Left lung (tissue), 10 donors: Measurements from ENCODE around the gene SERPINB8. TPM values are rescaled to one million over a fixed set of nuclear protein-coding genes. Genes with fewer than 3 reads are reported as not detected.

Experiments used
- ATAC-seq: fragments of 200-7000 bp; cut with Tn5 transposase; one replicate; pipeline ENCODE4 v1.9.1; 2020; ENCODE audit warnings: moderate library complexity
- DNase-seq, 4 donors: peaks; one replicate each; pipeline ENCODE4 v3.0.0-alpha.2; 2013 to 2020
- H3K27ac ChIP-seq, 2 donors: fragments of 200-600 bp; sonication (generic) in 1 of 2; one replicate each; pipeline versions ENCODE4 v1.5.0 to v1.8.0; 2020 to 2021
- H3K27me3 ChIP-seq, 2 donors: fragments of 200-600 bp; sonication (generic) in 1 of 2; one replicate each; pipeline versions ENCODE4 v1.5.0 to v1.8.0; 2020 to 2021
- H3K36me3 ChIP-seq, 2 donors: fragments of 200-600 bp; sonication (generic) in 1 of 2; one replicate each; pipeline versions ENCODE4 v1.5.0 to v1.8.0; 2020 to 2021
- H3K4me1 ChIP-seq, 2 donors: fragments of 200-600 bp; one replicate each; pipeline ENCODE4 v1.8.0; 2021
- H3K4me3 ChIP-seq, 2 donors: fragments of 200-600 bp; sonication (generic) in 1 of 2; one replicate each; pipeline versions ENCODE4 v1.5.0 to v1.8.0; 2020 to 2021; ENCODE audit warnings: mild to moderate bottlenecking in 1 of 2
- H3K9me3 ChIP-seq, 2 donors: fragments of 200-600 bp; sonication (generic) in 1 of 2; one replicate each; pipeline versions ENCODE4 v1.5.0 to v1.8.0; 2020 to 2021
- intact Hi-C, 2 donors: fragments of 100-400 bp; cut with DNase I; formaldehyde crosslinking; loops; one replicate each; pipeline versions ENCODE4 v1.11.2 to v1.14.2; 2022
- polyA plus RNA-seq, 6 donors: library from polyadenylated mRNA; unstranded; fragments of 120-200 nt; gene quantifications; one replicate each; pipeline ENCODE4 v1.2.1, GENCODE V29; 2013; ENCODE audit not compliant: insufficient read length in 6 of 6
- total RNA-seq, 2 donors: library from RNA; stranded (reverse); fragmentation: NEBNext Ultra II Directional; extraction: Animal tissue kit (Norgen Biotek cat#: 25700); gene quantifications; one replicate each; pipeline ENCODE4 v1.2.1, GENCODE V29; 2021
- TF ChIP-seq, protein P1 (sequence below), 2 donors: fragments of 200-600 bp; sonication (generic) in 1 of 2; IDR thresholded peaks; one replicate each; pipeline versions ENCODE4 v1.5.0 to v1.8.0; 2021; ENCODE audit warnings: antibody characterized with exemption in 2 of 2
- donor health status: DM: no; HTN: yes; CAD: no.
- donor health status: DM: no; HTN: no; CAD: no.

Gene SERPINB8
- total and polyA plus RNA-seq, 8 donors: 3.3 to 26.7 (median 3.9) TPM

DNA sequence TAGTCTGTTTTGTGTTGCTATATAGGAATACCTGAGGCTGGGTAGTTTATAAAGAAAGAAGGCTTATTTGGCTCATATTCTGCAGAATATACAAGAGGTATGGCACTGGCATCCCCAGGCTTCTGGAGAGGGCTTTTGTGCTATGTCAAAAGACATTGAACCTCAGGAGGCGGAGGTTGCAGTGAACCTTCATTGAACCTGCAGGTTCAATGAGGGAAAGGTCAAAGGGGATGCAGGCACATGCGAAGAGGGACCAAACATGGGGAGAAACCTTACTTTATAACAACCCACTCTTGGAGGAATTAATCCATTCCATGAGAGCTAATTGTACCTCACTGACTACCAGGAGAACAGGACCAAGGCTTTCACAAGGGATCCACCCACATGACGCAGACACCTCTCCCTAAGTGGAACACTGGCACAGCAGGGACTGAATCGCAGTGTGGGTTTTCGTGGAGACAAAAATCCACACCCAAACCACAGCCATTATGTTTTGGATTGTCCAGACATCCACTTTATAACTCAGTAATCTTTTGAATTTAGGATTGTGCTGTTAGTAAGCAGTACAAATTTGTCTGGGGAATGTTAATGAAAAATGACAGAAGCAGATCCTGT is 4.1 kb upstream of the SERPINB8 start:
- intact Hi-C loops: no loop called here
- H3K4me3 ChIP-seq: no peak overlapping the region
- H3K9me3 ChIP-seq: no peaks in the 10 kb centered on the region
- ATAC-seq (no peak), DNase-seq (no peak)
- peaks cover 0 to 20% of the 10 kb centered on the region in 2 donors for H3K4me1 ChIP-seq
- TF ChIP-seq, protein P1, sequence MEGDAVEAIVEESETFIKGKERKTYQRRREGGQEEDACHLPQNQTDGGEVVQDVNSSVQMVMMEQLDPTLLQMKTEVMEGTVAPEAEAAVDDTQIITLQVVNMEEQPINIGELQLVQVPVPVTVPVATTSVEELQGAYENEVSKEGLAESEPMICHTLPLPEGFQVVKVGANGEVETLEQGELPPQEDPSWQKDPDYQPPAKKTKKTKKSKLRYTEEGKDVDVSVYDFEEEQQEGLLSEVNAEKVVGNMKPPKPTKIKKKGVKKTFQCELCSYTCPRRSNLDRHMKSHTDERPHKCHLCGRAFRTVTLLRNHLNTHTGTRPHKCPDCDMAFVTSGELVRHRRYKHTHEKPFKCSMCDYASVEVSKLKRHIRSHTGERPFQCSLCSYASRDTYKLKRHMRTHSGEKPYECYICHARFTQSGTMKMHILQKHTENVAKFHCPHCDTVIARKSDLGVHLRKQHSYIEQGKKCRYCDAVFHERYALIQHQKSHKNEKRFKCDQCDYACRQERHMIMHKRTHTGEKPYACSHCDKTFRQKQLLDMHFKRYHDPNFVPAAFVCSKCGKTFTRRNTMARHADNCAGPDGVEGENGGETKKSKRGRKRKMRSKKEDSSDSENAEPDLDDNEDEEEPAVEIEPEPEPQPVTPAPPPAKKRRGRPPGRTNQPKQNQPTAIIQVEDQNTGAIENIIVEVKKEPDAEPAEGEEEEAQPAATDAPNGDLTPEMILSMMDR (IDR thresholded peaks at IDR 0.05): no peak
- H3K27ac ChIP-seq: no peak overlapping the region
- H3K36me3 ChIP-seq: no peaks in the 10 kb centered on the region
- no peaks in the 10 kb centered on the region for H3K27me3 ChIP-seq

- no peaks in the 10 kb centered on the region for H3K36me3 ChIP-seq
- intact Hi-C loops: no loop called here
- H3K27ac ChIP-seq: peak overlapping the region; percentile 94 to 96
- no peaks in the 10 kb centered on the region for H3K9me3 ChIP-seq
- TF ChIP-seq, protein P1 (IDR thresholded peaks at IDR 0.05): no peak
- ATAC-seq (peak; percentile 76), DNase-seq (peak in 3 of 4 donors; percentile 39 to 85 (median 58))
- H3K4me1 ChIP-seq: peaks cover 0 to 46% of the 10 kb centered on the region in 2 donors
- no peaks in the 10 kb centered on the region for H3K27me3 ChIP-seq
- peak overlapping the region; percentile 52 to 66 for H3K4me3 ChIP-seq
Measured at GRCh38 chr18:63970809-63971205, 926 bp downstream of the SERPINB8 start.

GRCh38 chr18:63971320-63972001 is 1.6 kb downstream of the SERPINB8 start:
- H3K4me1 ChIP-seq: peaks cover 0 to 53% of the 10 kb centered on the region in 2 donors
- intact Hi-C loops: no loop called here
- DNase-seq: no peak

DNA sequence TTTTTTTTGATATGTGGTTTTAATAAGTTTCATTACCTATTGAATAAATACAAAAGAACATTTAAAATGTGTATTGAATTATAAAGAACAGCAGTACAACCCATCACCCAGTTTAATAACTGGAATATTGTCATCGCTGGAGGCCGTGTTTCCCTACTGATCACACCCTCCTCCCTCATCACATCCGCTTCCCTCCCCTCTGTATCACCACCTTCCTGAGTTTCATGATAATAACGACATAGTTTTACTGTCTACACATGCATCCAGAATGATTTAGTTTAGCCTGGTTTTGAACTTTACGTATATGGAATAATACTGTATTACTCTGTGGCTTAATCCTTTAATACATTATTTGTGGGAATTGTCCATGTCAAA is 2.1 kb downstream of the SERPINB8 start:
- H3K4me3 ChIP-seq: no peak overlapping the region
- DNase-seq (no peak), ATAC-seq (no peak)
- no peak overlapping the region for H3K27ac ChIP-seq
- H3K9me3 ChIP-seq: no peaks in the 10 kb centered on the region
- intact Hi-C loops: no loop called here
- H3K4me1 ChIP-seq: peaks cover 0 to 56% of the 10 kb centered on the region in 2 donors
- H3K27me3 ChIP-seq: no peaks in the 10 kb centered on the region
- TF ChIP-seq, protein P1 (IDR thresholded peaks at IDR 0.05): no peak
- H3K36me3 ChIP-seq: no peaks in the 10 kb centered on the region

More at GRCh38 chr18:63971320-63972001, 1.6 kb downstream of the SERPINB8 start:
- no peak for ATAC-seq
- H3K27ac ChIP-seq: peak overlapping the region; percentile 94 to 96
- no peaks in the 10 kb centered on the region for H3K27me3 ChIP-seq
- no peaks in the 10 kb centered on the region for H3K36me3 ChIP-seq
- TF ChIP-seq, protein P1 (IDR thresholded peaks at IDR 0.05): no peak
- no peaks in the 10 kb centered on the region for H3K9me3 ChIP-seq
- peak overlapping the region in 1 of 2 donors; percentile 52 for H3K4me3 ChIP-seq

- Histone ChIP-seq H3K9me3 (no peaks in the 10 kb centered on the region), H3K27me3 (no peaks in the 10 kb centered on the region), H3K36me3 (peaks cover 0 to 1% of the 10 kb centered on the region in 2 donors), H3K27ac (peak overlapping the region in 1 of 2 donors; percentile 74), H3K4me1 (peaks cover 10 to 56% of the 10 kb centered on the region in 2 donors), H3K4me3 (no peak overlapping the region)
- DNase-seq: no peak
- TF ChIP-seq, protein P1 (IDR thresholded peaks at IDR 0.05): no peak
- intact Hi-C loops: no loop called here
- ATAC-seq: no peak
Measured at GRCh38 chr18:63974991-63975390, 5.1 kb downstream of the SERPINB8 start.
